GM18508 (cell line): ENCODE measurements around the gene IL26.
"Not testable (repeated sequence)": the region's sequence is repeated elsewhere in the genome, so short reads cannot be mapped to it uniquely, and the experiment has no call there.

Experiments
- ATAC-seq: cut with Tn5 transposase; IDR thresholded peaks from one replicate; pipeline ENCODE4 v1.9.1; 2021; ENCODE audit warnings: moderate number of reproducible peaks; ENCODE audit not compliant: insufficient read depth, unreplicated experiment

IL26 gene

GRCh38 chr12:68240975-68241374, 15.4 kb upstream of the IL26 start:
- ATAC-seq = peak; percentile 90

GRCh38 chr12:68240079-68240478, 14.5 kb upstream of the IL26 start:
- ATAC-seq = no peak

DNA sequence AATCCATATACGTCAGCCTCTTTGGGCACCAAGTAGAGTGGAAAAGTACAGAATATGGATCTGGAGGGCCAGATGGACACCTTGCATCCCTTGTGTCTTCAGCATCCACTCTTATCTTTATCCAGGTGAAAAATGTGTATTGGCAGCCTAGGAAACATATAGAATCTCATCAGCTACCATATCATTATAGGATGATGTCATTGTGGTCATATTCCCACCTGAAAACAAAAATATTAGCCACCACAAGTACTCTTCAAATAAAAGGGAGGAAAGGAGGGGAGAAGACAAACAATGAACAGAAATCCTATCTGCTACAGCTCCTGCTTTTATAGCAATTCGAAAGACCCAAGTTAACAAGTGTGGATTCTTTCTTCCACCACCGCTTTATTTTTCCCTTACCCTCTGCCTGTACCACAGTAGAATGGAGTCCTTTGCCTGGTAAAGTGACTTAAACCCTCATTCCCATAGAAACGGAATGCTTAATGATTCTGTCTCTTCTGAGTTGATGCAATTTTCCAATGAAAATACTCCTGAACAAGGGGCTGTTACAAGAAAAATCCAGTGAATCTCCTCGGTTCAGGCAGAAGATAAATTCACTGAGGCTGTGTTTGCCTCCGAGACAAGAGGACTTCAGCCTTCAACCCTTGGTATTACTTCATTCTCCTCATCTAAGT, 13.8 kb upstream of the IL26 start:
- ATAC-seq = no peak

DNA sequence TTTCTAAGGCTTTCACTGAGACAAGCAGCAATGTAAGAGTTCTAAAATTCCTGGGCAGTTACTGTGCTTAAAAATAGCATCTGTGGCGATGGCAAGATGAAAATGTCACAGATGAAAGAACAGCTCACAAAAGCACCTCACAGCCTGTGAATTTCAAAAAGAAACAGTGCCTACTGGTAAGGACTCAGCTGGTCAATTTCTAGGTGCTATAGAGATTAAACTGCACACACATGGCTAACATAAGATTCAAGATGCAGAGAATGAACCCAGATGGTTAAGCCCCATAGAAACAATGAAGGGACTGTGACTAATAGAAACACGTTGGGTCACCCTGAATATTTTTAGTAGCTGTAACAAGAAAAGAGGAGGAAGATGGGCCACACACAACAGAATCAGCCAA, 12.0 kb upstream of the IL26 start:
- ATAC-seq = no peak

- ATAC-seq = no peak
Measured at GRCh38 chr12:68237078-68237477, 11.5 kb upstream of the IL26 start.

- no peak for ATAC-seq
Measured at GRCh38 chr12:68236421-68237059, 10.9 kb upstream of the IL26 start.

- ATAC-seq = no peak
Measured at GRCh38 chr12:68235576-68235975, 10.0 kb upstream of the IL26 start.

GRCh38 chr12:68234140-68234539, 8.5 kb upstream of the IL26 start:
- no peak for ATAC-seq

- ATAC-seq = no peak
Measured at GRCh38 chr12:68233498-68233897, 7.9 kb upstream of the IL26 start.

DNA sequence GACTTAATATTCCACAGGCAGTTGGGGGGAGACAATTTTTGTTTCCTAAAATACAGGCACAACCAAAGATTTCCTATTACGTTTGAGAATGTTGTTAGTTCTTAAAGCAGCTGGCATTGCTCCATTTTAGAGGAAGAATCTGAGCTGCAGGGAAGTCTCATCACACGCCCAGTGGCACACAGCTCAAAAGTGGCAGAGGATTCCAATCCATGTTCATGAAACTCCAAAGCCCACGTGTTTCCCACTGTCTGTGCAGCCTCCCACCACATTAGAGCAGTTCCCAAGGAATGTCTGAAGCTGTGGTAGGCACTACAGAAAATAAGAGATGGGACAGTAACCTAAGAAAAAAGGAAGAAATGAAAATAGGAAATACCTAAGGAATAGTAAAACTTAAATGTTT, 6.1 kb upstream of the IL26 start:
- no peak for ATAC-seq

DNA sequence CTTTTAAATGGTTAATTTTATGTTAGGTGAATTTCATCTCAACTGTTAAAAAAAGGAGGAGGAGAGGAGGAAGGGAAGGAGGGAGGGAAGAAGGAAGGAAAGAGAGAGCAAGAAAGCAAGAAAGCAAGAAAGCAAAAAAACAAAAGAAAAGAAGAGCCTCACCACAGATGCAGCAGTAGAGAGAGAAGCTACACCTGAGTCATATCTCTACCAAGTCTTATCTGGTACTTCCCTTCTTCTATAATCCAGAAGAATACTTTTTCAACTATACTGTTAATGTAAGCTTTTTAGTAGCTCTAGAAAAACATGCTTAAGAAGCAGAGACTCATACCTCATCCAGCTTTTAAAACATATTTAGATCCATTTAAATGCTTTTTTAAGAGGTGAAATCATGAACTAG, 5.6 kb upstream of the IL26 start:
- no peak for ATAC-seq

DNA sequence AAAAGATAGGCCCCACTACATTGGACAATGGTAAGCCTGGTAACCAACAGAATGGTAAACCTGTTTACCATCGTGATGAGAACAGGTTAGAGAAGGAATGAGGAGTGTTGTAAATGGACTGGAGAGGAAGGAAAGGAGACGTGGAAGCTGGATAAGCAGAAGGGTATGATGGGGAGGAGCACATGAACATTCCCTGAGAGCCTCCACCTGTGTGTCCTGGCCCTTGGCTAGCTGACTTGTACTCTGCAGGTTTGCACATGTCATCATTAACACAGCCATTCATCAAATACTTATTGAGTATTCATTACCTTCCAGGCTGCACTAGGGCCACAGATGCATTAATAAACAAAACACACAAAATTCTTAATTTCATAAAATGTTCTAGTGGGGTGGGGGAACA, 4.3 kb upstream of the IL26 start:
- ATAC-seq = no peak

GRCh38 chr12:68227356-68227755, 1.7 kb upstream of the IL26 start:
- no peak for ATAC-seq

- no peak for ATAC-seq
Measured at GRCh38 chr12:68224613-68225285, 861 bp downstream of the IL26 start.

DNA sequence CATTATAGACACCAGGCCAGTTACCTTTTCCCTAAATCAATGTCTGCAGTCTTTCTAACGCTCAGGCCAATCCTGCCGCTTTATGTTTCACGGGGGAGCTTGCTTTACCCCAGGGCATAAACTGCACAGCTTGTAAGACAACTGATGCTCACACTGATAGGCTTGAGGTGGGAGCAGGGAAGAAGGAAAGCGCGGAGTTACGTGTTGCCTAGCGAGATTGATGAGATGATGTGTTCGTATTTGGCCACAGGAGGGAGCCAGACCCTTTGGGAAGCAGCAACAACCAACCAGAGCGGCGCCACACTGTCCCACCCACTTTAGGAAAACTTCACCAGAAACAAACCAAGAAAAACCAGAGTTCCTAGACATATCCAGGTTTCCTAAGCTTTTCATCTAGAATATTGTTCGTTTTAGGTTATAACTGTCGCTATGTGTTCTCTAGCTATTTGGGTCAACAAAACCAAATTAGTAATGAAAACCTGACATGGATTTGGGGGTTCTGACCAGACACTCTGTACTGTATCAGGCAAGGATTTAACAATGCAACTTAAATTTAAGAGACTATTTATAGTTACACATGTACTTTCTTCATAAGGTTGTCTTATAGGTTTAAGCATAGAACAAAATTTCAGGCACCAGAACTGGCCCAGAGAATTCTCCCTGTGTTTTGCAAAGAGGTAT, 2.4 kb downstream of the IL26 start:
- ATAC-seq = peak; percentile 76

GRCh38 chr12:68222326-68222725, 3.3 kb downstream of the IL26 start:
- no peak for ATAC-seq

GRCh38 chr12:68221497-68221896, 4.1 kb downstream of the IL26 start:
- ATAC-seq = no peak

- no peak for ATAC-seq
Measured at GRCh38 chr12:68210875-68211274, 14.7 kb downstream of the IL26 start.

- ATAC-seq = not testable (repeated sequence)
Measured at GRCh38 chr12:68209048-68209728, 16.4 kb downstream of the IL26 start.

DNA sequence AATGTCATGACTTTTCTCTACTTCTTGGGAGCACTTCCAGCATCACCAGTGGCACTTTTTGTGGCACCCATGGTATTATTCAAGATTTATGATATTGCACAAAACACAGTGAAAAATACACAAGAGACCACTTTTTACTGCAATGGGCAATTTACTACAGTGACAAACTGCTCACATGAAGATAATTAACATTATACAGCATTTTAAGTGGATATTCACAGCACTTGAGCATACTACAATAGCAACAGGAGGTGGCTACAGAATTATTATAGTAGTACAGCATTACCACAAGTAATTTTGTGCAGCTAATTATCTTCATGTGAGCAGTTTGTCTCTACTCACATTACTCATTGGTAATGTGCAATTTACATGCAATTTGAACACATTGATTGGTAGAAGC, 18.3 kb downstream of the IL26 start:
- no peak for ATAC-seq

GRCh38 chr12:68206446-68206845, 19.2 kb downstream of the IL26 start:
- ATAC-seq = no peak
